HG03103 (cell line): ENCODE data around the gene PRTG.
"Not testable (repeated sequence)": the region's sequence is repeated elsewhere in the genome, so short reads cannot be mapped to it uniquely, and the experiment has no call there.

Experiments
- ATAC-seq: cut with Tn5 transposase; IDR thresholded peaks from one replicate; pipeline ENCODE4 v1.9.1; 2021; ENCODE audit warnings: low read depth; ENCODE audit not compliant: unreplicated experiment

PRTG gene

GRCh38 chr15:55638764-55639163 is 104.2 kb downstream of the PRTG start:
- ATAC-seq, result no peak

GRCh38 chr15:55637086-55637485 is 105.9 kb downstream of the PRTG start:
- no peak for ATAC-seq

GRCh38 chr15:55633731-55634130 is 109.2 kb downstream of the PRTG start:
- no peak for ATAC-seq

- ATAC-seq, result no peak
Measured at GRCh38 chr15:55632434-55632833, 110.5 kb downstream of the PRTG start.

- ATAC-seq, result no peak
Measured at GRCh38 chr15:55630858-55631257, 112.1 kb downstream of the PRTG start.

- ATAC-seq, result no peak
Measured at GRCh38 chr15:55628369-55628730, 114.6 kb downstream of the PRTG start.

GRCh38 chr15:55627730-55628368 is 115.1 kb downstream of the PRTG start:
- no peak for ATAC-seq

- no peak for ATAC-seq
Measured at GRCh38 chr15:55619783-55620182, 123.2 kb downstream of the PRTG start.

GRCh38 chr15:55618387-55618786 is 124.6 kb downstream of the PRTG start:
- no peak for ATAC-seq

- ATAC-seq, result no peak
Measured at GRCh38 chr15:55615445-55615844, 127.5 kb downstream of the PRTG start.

- no peak for ATAC-seq
Measured at GRCh38 chr15:55613727-55614126, 129.2 kb downstream of the PRTG start.

- no peak for ATAC-seq
Measured at GRCh38 chr15:55606214-55606613, 136.7 kb downstream of the PRTG start.

GRCh38 chr15:55601374-55601773 is 141.6 kb downstream of the PRTG start:
- no peak for ATAC-seq

- no peak for ATAC-seq
Measured at GRCh38 chr15:55599439-55599838, 143.5 kb downstream of the PRTG start.

- not testable (repeated sequence) for ATAC-seq
Measured at GRCh38 chr15:55593019-55593418, 149.9 kb downstream of the PRTG start.

- no peak for ATAC-seq
Measured at GRCh38 chr15:55590788-55591187, 152.2 kb downstream of the PRTG start.

GRCh38 chr15:55589287-55589686 is 153.7 kb downstream of the PRTG start:
- no peak for ATAC-seq

GRCh38 chr15:55588815-55589115 is 154.2 kb downstream of the PRTG start:
- no peak for ATAC-seq

- peak; percentile 67 for ATAC-seq
Measured at GRCh38 chr15:55588070-55588814, 154.7 kb downstream of the PRTG start, which contains the start of gene PYGO1. TSS of gene PYGO1 (minus strand) at chr15:55588345. CDS start at chr15:55587883, 462 bp downstream.

- peak; percentile 30 for ATAC-seq
Measured at GRCh38 chr15:55587321-55588069, 155.5 kb downstream of the PRTG start.

GRCh38 chr15:55586808-55587207 is 156.1 kb downstream of the PRTG start:
- no peak for ATAC-seq

- no peak for ATAC-seq
Measured at GRCh38 chr15:55576943-55577342, 166.0 kb downstream of the PRTG start.
